ENCODE results near the gene ZNF784. TPM values are rescaled to one million over a fixed set of nuclear protein-coding genes. Genes with fewer than 3 reads are reported as not detected.

Gene ZNF784
- total and polyA plus RNA-seq, 2 of the 13 experiments (the other 11 are each of a cell fraction or from before 2014, with no cell fraction given): 4.1 to 4.2 TPM

- TF ChIP-seq HMGXB3 (CRISPR knock-in tag; IDR thresholded peaks at IDR 0.05; ENCODE audit: borderline replicate concordance) (no peak), ZNF253 (CRISPR knock-in tag; IDR thresholded peaks at IDR 0.05; ENCODE audit: borderline replicate concordance) (no peak), ZNF24 (IDR thresholded peaks at IDR 0.05) (no peak), ZFP37 (CRISPR knock-in tag; IDR thresholded peaks at IDR 0.05; ENCODE audit: borderline replicate concordance) (no peak), KAT2B (IDR thresholded peaks at IDR 0.05; ENCODE audit: borderline replicate concordance, low read depth, low read length) (no peak), WIZ (CRISPR knock-in tag; IDR thresholded peaks at IDR 0.05) (no peak), ZNF30 (CRISPR knock-in tag; IDR thresholded peaks at IDR 0.05) (no peak), NFATC3 (CRISPR knock-in tag; IDR thresholded peaks at IDR 0.05) (no peak), ISL2 (CRISPR knock-in tag; IDR thresholded peaks at IDR 0.05) (no peak), GPN1 (CRISPR knock-in tag; IDR thresholded peaks at IDR 0.05; ENCODE audit: borderline replicate concordance) (no peak), HIVEP1 (CRISPR knock-in tag; IDR thresholded peaks at IDR 0.05) (no peak), JUN (CRISPR knock-in tag; IDR thresholded peaks at IDR 0.05) (no peak; the same call in 1 of the 2 replicates), RFX1 (IDR thresholded peaks at IDR 0.05) (no peak), ZNF562 (CRISPR knock-in tag; IDR thresholded peaks at IDR 0.05; ENCODE audit: borderline replicate concordance) (no peak), STAT5B (CRISPR knock-in tag; IDR thresholded peaks at IDR 0.05) (no peak), ZNF451 (CRISPR knock-in tag; IDR thresholded peaks at IDR 0.05) (no peak)
- TF ChIP-seq, protein P1, sequence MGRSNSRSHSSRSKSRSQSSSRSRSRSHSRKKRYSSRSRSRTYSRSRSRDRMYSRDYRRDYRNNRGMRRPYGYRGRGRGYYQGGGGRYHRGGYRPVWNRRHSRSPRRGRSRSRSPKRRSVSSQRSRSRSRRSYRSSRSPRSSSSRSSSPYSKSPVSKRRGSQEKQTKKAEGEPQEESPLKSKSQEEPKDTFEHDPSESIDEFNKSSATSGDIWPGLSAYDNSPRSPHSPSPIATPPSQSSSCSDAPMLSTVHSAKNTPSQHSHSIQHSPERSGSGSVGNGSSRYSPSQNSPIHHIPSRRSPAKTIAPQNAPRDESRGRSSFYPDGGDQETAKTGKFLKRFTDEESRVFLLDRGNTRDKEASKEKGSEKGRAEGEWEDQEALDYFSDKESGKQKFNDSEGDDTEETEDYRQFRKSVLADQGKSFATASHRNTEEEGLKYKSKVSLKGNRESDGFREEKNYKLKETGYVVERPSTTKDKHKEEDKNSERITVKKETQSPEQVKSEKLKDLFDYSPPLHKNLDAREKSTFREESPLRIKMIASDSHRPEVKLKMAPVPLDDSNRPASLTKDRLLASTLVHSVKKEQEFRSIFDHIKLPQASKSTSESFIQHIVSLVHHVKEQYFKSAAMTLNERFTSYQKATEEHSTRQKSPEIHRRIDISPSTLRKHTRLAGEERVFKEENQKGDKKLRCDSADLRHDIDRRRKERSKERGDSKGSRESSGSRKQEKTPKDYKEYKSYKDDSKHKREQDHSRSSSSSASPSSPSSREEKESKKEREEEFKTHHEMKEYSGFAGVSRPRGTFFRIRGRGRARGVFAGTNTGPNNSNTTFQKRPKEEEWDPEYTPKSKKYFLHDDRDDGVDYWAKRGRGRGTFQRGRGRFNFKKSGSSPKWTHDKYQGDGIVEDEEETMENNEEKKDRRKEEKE (IDR thresholded peaks at IDR 0.05): no peak
- TF ChIP-seq, protein P2, sequence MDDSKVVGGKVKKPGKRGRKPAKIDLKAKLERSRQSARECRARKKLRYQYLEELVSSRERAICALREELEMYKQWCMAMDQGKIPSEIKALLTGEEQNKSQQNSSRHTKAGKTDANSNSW (CRISPR knock-in tag; IDR thresholded peaks at IDR 0.05; ENCODE audit: borderline replicate concordance): no peak
- TF ChIP-seq, protein P3, sequence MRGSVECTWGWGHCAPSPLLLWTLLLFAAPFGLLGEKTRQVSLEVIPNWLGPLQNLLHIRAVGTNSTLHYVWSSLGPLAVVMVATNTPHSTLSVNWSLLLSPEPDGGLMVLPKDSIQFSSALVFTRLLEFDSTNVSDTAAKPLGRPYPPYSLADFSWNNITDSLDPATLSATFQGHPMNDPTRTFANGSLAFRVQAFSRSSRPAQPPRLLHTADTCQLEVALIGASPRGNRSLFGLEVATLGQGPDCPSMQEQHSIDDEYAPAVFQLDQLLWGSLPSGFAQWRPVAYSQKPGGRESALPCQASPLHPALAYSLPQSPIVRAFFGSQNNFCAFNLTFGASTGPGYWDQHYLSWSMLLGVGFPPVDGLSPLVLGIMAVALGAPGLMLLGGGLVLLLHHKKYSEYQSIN (CRISPR knock-in tag; IDR thresholded peaks at IDR 0.05; ENCODE audit: borderline replicate concordance): no peak
Observed at GRCh38 chr19:55624109-55625003, at the start of gene ZNF784 (continued).

Data from HepG2 (cell line).